Activated CD4-positive, alpha-beta memory T cell treated with anti-CD3 and anti-CD28 coated beads for 36 hours (primary cell): Measurements from ENCODE around the gene CDH12. TPM values are rescaled to one million over a fixed set of nuclear protein-coding genes. Genes with fewer than 3 reads are reported as not detected.

Experiments
- CTCF ChIA-PET: fragments of 350-600 bp; sonication (Branson Sonifier 250); formaldehyde crosslinking; loops from one replicate; lab custom pipeline; 2021; ENCODE audit warnings: antibody characterized with exemption, inconsistent platforms; lab: Charles Lee
- POLR2A ChIA-PET: fragments of 350-600 bp; sonication (Branson Sonifier 250); formaldehyde crosslinking; loops from one replicate; lab custom pipeline; 2021; ENCODE audit warnings: antibody characterized with exemption; lab: Charles Lee
- DNase-seq: peaks from one replicate; pipeline ENCODE4 v3.0.0-alpha.2; 2020
- H3K27ac Mint-ChIP-seq: one replicate; pipeline ENCODE4 v1.8.0; 2021; ENCODE audit warnings: mixed read lengths
- H3K27me3 Mint-ChIP-seq: one replicate; pipeline ENCODE4 v1.8.0; 2021; ENCODE audit warnings: mixed read lengths
- H3K36me3 Mint-ChIP-seq: one replicate; pipeline ENCODE4 v1.8.0; 2021; ENCODE audit warnings: mixed read lengths
- H3K4me1 Mint-ChIP-seq: one replicate; pipeline ENCODE4 v1.8.0; 2021; ENCODE audit warnings: low read depth, mixed read lengths
- H3K4me3 Mint-ChIP-seq: one replicate; pipeline ENCODE4 v1.8.0; 2021; ENCODE audit warnings: mild to moderate bottlenecking, mixed read lengths
- H3K9me3 Mint-ChIP-seq: one replicate; pipeline ENCODE4 v1.8.0; 2021; ENCODE audit warnings: mixed read lengths
- intact Hi-C: fragments of 100-400 bp; cut with micrococcal nuclease; formaldehyde crosslinking; loops from one replicate; pipeline ENCODE4 v1.15.1; 2023
- total RNA-seq, 2 experiments: library from RNA; stranded (reverse); gene quantifications; one replicate each; pipeline ENCODE4 v1.2.3, GENCODE V29; 2021

Gene CDH12
- total RNA-seq, 2 experiments from 2014 or later, result not detected

GRCh38 chr5:21807953-21808352, 1045.2 kb downstream of the CDH12 start:
- Mint-ChIP-seq H3K4me3 (no peak overlapping the region), H3K9me3 (no peaks in the 10 kb centered on the region), H3K36me3 (no peaks in the 10 kb centered on the region), H3K27me3 (no peaks in the 10 kb centered on the region), H3K27ac (no peak overlapping the region), H3K4me1 (no peaks in the 10 kb centered on the region)
- ChIA-PET CTCF (no interaction called here), POLR2A (no interaction called here)
- intact Hi-C loops, result no loop called here
- no peak for DNase-seq

DNA sequence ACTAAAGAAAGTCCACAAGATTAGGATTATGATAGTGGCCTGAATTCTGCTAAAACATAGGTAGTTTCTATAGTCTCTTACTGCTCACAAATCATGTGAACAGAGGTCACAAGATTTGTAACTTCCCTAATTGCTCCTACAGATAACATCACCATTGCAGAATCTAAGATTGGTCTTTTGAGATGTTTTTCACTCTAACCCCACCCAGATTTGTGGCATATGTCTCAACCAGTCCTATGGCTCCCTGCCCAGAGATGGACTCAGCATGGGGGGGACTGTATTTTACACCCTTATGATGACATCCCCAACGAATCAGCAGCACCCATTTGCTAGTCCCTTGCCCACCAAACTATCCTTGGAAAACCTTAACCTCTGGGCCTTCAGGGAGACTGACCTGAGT, 1046.2 kb downstream of the CDH12 start:
- intact Hi-C loops, result no loop called here
- CTCF ChIA-PET, result no interaction called here
- no peaks in the 10 kb centered on the region for H3K9me3 Mint-ChIP-seq
- POLR2A ChIA-PET, result no interaction called here
- no peaks in the 10 kb centered on the region for H3K36me3 Mint-ChIP-seq
- no peaks in the 10 kb centered on the region for H3K4me1 Mint-ChIP-seq
- H3K4me3 Mint-ChIP-seq, result no peak overlapping the region
- H3K27ac Mint-ChIP-seq, result no peak overlapping the region
- DNase-seq, result no peak
- no peaks in the 10 kb centered on the region for H3K27me3 Mint-ChIP-seq

DNA sequence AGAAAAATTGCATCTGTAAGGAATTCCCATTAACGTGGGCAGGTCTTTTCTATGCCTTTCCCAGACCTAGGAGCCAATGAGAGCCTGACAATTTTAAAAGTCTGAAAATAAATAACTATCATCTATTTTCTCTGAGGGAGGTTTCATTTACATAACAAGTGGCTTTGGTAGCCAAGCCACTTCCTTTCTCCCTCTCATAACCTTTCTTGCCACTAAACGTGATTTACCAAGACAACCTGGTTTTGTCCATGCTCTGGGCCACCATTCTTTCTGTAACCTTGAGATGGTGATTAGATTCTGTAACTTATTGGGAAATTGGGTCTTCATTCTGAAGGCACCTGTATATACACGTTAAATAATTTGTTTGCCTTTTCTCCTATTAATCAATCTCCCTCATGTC, 1046.9 kb downstream of the CDH12 start:
- Mint-ChIP-seq H3K36me3 (no peaks in the 10 kb centered on the region), H3K4me3 (no peak overlapping the region), H3K9me3 (peaks cover 3% of the 10 kb centered on the region), H3K4me1 (no peaks in the 10 kb centered on the region), H3K27me3 (no peaks in the 10 kb centered on the region), H3K27ac (no peak overlapping the region)
- intact Hi-C loops, result no loop called here
- CTCF ChIA-PET, result no interaction called here
- no peak for DNase-seq
- POLR2A ChIA-PET, result no interaction called here

- no peaks in the 10 kb centered on the region for H3K27me3 Mint-ChIP-seq
- H3K4me3 Mint-ChIP-seq, result no peak overlapping the region
- intact Hi-C loops, result no loop called here
- CTCF ChIA-PET, result no interaction called here
- DNase-seq, result no peak
- peaks cover 10% of the 10 kb centered on the region for H3K9me3 Mint-ChIP-seq
- no peaks in the 10 kb centered on the region for H3K4me1 Mint-ChIP-seq
- H3K36me3 Mint-ChIP-seq, result no peaks in the 10 kb centered on the region
- H3K27ac Mint-ChIP-seq, result no peak overlapping the region
- POLR2A ChIA-PET, result no interaction called here
These were observed 1050.2 kb downstream of the CDH12 start for GRCh38 chr5:21802869-21803490.

GRCh38 chr5:21802100-21802499, 1051.0 kb downstream of the CDH12 start:
- no peak for DNase-seq
- Mint-ChIP-seq H3K9me3 (peaks cover 14% of the 10 kb centered on the region), H3K4me3 (no peak overlapping the region), H3K36me3 (no peaks in the 10 kb centered on the region), H3K4me1 (no peaks in the 10 kb centered on the region), H3K27ac (no peak overlapping the region), H3K27me3 (no peaks in the 10 kb centered on the region)
- ChIA-PET POLR2A (no interaction called here), CTCF (no interaction called here)
- intact Hi-C loops, result no loop called here

GRCh38 chr5:21792748-21793147, 1060.4 kb downstream of the CDH12 start:
- no peak overlapping the region for H3K27ac Mint-ChIP-seq
- ChIA-PET CTCF (no interaction called here), POLR2A (no interaction called here)
- DNase-seq, result no peak
- intact Hi-C loops, result no loop called here
- H3K36me3 Mint-ChIP-seq, result no peaks in the 10 kb centered on the region
- no peaks in the 10 kb centered on the region for H3K4me1 Mint-ChIP-seq
- H3K27me3 Mint-ChIP-seq, result no peaks in the 10 kb centered on the region
- peaks cover 13% of the 10 kb centered on the region for H3K9me3 Mint-ChIP-seq
- no peak overlapping the region for H3K4me3 Mint-ChIP-seq

- ChIA-PET CTCF (no interaction called here), POLR2A (no interaction called here)
- Mint-ChIP-seq H3K4me3 (no peak overlapping the region), H3K27ac (no peak overlapping the region), H3K27me3 (no peaks in the 10 kb centered on the region), H3K36me3 (no peaks in the 10 kb centered on the region), H3K4me1 (no peaks in the 10 kb centered on the region), H3K9me3 (peaks cover 16% of the 10 kb centered on the region)
- DNase-seq, result no peak
- intact Hi-C loops, result no loop called here
These were observed 1061.8 kb downstream of the CDH12 start for GRCh38 chr5:21791304-21791703.

DNA sequence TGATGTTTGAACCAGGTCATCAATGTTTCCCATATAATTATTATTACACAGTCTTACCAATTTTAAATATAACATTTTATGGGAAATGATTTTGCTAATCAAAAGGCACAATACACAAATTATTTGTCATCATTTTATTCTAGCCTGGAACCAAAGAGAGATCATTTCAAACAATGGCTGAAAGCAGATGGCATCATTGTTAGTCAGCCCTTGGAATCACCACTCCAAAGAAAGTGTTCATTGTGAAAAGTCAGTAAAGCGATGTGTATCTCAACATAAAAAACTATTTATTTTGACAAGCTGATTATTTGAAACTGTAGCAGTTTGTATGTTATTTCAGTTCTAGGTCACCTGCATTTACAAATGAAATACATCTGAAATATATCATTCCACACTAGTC, 1068.7 kb downstream of the CDH12 start:
- DNase-seq, result no peak
- CTCF ChIA-PET, result no interaction called here

DNA sequence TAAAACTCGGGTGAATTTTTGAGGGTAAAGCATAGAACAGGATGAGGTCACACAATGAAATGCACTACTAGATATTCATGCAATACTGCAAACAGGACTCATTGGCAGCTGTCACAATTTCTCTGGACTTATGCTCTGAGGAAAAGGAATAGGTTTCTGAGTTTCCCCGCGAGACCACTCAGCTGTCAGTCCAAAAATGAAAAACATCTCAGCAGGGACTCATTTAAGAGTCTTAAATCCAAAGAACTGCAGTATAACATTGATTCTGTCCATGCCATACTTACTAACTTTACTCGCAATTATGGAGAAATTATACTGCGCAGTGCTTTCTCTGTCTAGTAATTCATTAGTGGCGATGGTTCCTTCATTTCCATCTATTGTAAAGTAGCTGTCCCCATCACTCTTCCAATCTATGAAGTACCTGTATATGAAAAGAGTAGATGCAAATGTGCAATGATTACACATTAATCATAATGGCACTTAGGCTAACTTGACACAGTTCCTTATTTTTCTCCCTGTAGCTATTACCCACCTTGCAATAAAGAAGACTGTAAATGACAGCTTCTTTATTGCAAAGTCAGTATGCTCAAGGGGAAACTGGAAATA, 1070.0 kb downstream of the CDH12 start:
- no peak overlapping the region for H3K27ac Mint-ChIP-seq
- intact Hi-C loops, result no loop called here

More for the DNA sequence above, 1068.7 kb downstream of the CDH12 start:
- peaks cover 20% of the 10 kb centered on the region for H3K9me3 Mint-ChIP-seq
- intact Hi-C loops, result no loop called here
- POLR2A ChIA-PET, result no interaction called here
- H3K36me3 Mint-ChIP-seq, result no peaks in the 10 kb centered on the region
- no peaks in the 10 kb centered on the region for H3K4me1 Mint-ChIP-seq
- H3K4me3 Mint-ChIP-seq, result no peak overlapping the region
- no peaks in the 10 kb centered on the region for H3K27me3 Mint-ChIP-seq
- H3K27ac Mint-ChIP-seq, result no peak overlapping the region

DNA sequence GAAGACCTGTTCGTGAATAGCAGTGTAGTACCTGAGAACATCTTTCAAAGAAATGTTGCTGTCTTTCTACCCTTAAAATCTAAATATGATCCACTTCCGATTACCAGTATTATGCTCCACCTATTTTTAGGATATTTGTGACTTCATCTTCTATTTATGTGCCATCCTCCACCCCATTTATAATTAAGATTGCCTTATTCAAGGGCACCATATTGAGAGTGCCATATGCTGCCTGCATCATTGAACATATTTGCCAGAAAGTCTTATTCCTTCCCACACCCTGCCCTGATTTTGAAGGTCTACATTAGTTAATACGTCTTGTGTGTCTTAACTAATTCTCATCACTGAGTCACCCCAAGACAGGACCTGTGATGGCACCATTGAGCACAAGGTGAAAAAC, 1076.7 kb downstream of the CDH12 start:
- no peak overlapping the region for H3K4me3 Mint-ChIP-seq
- no peaks in the 10 kb centered on the region for H3K27me3 Mint-ChIP-seq
- no peaks in the 10 kb centered on the region for H3K4me1 Mint-ChIP-seq
- H3K9me3 Mint-ChIP-seq, result peaks cover 13% of the 10 kb centered on the region
- ChIA-PET CTCF (no interaction called here), POLR2A (no interaction called here)
- no peak for DNase-seq
- H3K36me3 Mint-ChIP-seq, result no peaks in the 10 kb centered on the region
- intact Hi-C loops, result no loop called here
- no peak overlapping the region for H3K27ac Mint-ChIP-seq

More for the DNA sequence above, 1070.0 kb downstream of the CDH12 start:
- Mint-ChIP-seq H3K36me3 (no peaks in the 10 kb centered on the region), H3K27me3 (no peaks in the 10 kb centered on the region), H3K4me3 (no peak overlapping the region), H3K4me1 (no peaks in the 10 kb centered on the region), H3K9me3 (peaks cover 19% of the 10 kb centered on the region)
- CTCF ChIA-PET, result no interaction called here
- POLR2A ChIA-PET, result no interaction called here
- DNase-seq, result no peak

- ChIA-PET POLR2A (no interaction called here), CTCF (no interaction called here)
- Mint-ChIP-seq H3K27me3 (no peaks in the 10 kb centered on the region), H3K27ac (no peak overlapping the region), H3K4me3 (no peak overlapping the region), H3K4me1 (no peaks in the 10 kb centered on the region), H3K9me3 (peaks cover 13% of the 10 kb centered on the region), H3K36me3 (no peaks in the 10 kb centered on the region)
- DNase-seq, result no peak
- intact Hi-C loops, result no loop called here
These were observed 1078.3 kb downstream of the CDH12 start for GRCh38 chr5:21774801-21775200.

- Mint-ChIP-seq H3K4me1 (no peaks in the 10 kb centered on the region), H3K27ac (no peak overlapping the region), H3K27me3 (no peaks in the 10 kb centered on the region), H3K36me3 (no peaks in the 10 kb centered on the region), H3K9me3 (peaks cover 13% of the 10 kb centered on the region), H3K4me3 (no peak overlapping the region)
- no peak for DNase-seq
- intact Hi-C loops, result no loop called here
- POLR2A ChIA-PET, result no interaction called here
- CTCF ChIA-PET, result no interaction called here
These were observed 1078.9 kb downstream of the CDH12 start for GRCh38 chr5:21774281-21774680.

DNA sequence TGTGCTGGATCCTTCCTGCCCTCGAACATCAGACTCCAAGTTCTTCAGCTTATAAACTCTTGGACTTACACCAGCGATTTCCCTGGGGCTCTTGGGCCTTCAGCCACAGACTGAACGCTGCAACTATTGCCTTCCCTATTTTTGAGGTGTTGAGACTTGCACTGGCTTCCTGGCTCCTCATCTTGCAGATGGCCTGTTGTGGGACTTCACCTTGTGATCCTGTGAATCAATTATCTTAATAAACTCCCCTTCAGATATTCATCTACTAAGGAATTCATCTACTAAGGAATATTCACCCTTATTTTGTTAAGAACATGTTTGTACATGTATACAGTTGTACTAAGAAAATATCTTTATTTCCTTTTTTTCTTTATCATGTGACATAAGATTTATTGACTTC, 1079.7 kb downstream of the CDH12 start:
- intact Hi-C loops, result no loop called here
- H3K36me3 Mint-ChIP-seq, result no peaks in the 10 kb centered on the region
- POLR2A ChIA-PET, result no interaction called here

More for the DNA sequence above, 1079.7 kb downstream of the CDH12 start:
- no peaks in the 10 kb centered on the region for H3K4me1 Mint-ChIP-seq
- H3K9me3 Mint-ChIP-seq, result peaks cover 13% of the 10 kb centered on the region
- H3K27me3 Mint-ChIP-seq, result no peaks in the 10 kb centered on the region
- CTCF ChIA-PET, result no interaction called here
- DNase-seq, result no peak
- no peak overlapping the region for H3K4me3 Mint-ChIP-seq
- H3K27ac Mint-ChIP-seq, result no peak overlapping the region
